Muscle layer of colon (tissue), 2 donors: Measurements from ENCODE around the gene PORCN.
A peak's percentile ranks its signal among the peaks of the same experiment; 100 is the strongest.

ENCODE experiments used
- H3K27ac ChIP-seq: one replicate; pipeline ENCODE4 v1.7.0; 2013; ENCODE audit warnings: low read depth, mild to moderate bottlenecking, low read length, moderate library complexity
- H3K27me3 ChIP-seq, 2 donors: one replicate each; pipeline ENCODE4 v1.7.0; 2013; ENCODE audit warnings: low read length in 2 of 2, mild to moderate bottlenecking in 2 of 2; ENCODE audit not compliant: insufficient read depth in 2 of 2, control insufficient read depth in 1 of 2
- H3K36me3 ChIP-seq: one replicate; pipeline ENCODE4 v1.7.0; 2013; ENCODE audit warnings: mild to moderate bottlenecking, low read length; ENCODE audit not compliant: insufficient read depth
- H3K4me1 ChIP-seq: one replicate; pipeline ENCODE4 v1.7.0; 2013; ENCODE audit warnings: mild to moderate bottlenecking, low read length; ENCODE audit not compliant: insufficient read depth
- H3K4me3 ChIP-seq, 2 donors: one replicate each; pipeline ENCODE4 v1.7.0; 2013; ENCODE audit warnings: low read length in 2 of 2, low read depth in 1 of 2, mild to moderate bottlenecking in 1 of 2, moderate library complexity in 1 of 2
- H3K9ac ChIP-seq: one replicate; pipeline ENCODE4 v1.7.0; 2013; ENCODE audit warnings: low read length
- H3K9me3 ChIP-seq: one replicate; pipeline ENCODE4 v1.7.0; 2013; ENCODE audit warnings: mild to moderate bottlenecking, low read length
- donor health status: abdominal sarcoma.
- donor health status: Adenocarcinoma of cecum.

The PORCN gene

GRCh38 chrX:48493890-48494364 is 14.9 kb upstream of the PORCN start:
- Histone ChIP-seq H3K27ac (no peak overlapping the region), H3K4me1 (no peaks in the 10 kb centered on the region), H3K9me3 (no peaks in the 10 kb centered on the region), H3K4me3 (no peak overlapping the region), H3K9ac (no peak overlapping the region), H3K36me3 (no peaks in the 10 kb centered on the region), H3K27me3 (peaks cover 0 to 6% of the 10 kb centered on the region in 2 donors)

- no peak overlapping the region for H3K9ac ChIP-seq
- no peak overlapping the region for H3K27ac ChIP-seq
- peaks cover 0 to 6% of the 10 kb centered on the region in 2 donors for H3K27me3 ChIP-seq
- H3K9me3 ChIP-seq: no peaks in the 10 kb centered on the region
- no peaks in the 10 kb centered on the region for H3K36me3 ChIP-seq
- no peaks in the 10 kb centered on the region for H3K4me1 ChIP-seq
- no peak overlapping the region for H3K4me3 ChIP-seq
Observed at GRCh38 chrX:48496660-48497059, 12.1 kb upstream of the PORCN start.

- H3K4me1 ChIP-seq: no peaks in the 10 kb centered on the region
- H3K27ac ChIP-seq: no peak overlapping the region
- H3K36me3 ChIP-seq: no peaks in the 10 kb centered on the region
- H3K4me3 ChIP-seq: no peak overlapping the region
- no peak overlapping the region for H3K9ac ChIP-seq
- H3K9me3 ChIP-seq: no peaks in the 10 kb centered on the region
- H3K27me3 ChIP-seq: peaks cover 0 to 6% of the 10 kb centered on the region in 2 donors
Observed at GRCh38 chrX:48497871-48498270, 10.9 kb upstream of the PORCN start.

GRCh38 chrX:48498374-48498809 is 10.4 kb upstream of the PORCN start:
- H3K4me3 ChIP-seq: no peak overlapping the region
- H3K9me3 ChIP-seq: no peaks in the 10 kb centered on the region
- H3K4me1 ChIP-seq: no peaks in the 10 kb centered on the region
- no peaks in the 10 kb centered on the region for H3K36me3 ChIP-seq
- H3K27ac ChIP-seq: no peak overlapping the region
- peaks cover 0 to 6% of the 10 kb centered on the region in 2 donors for H3K27me3 ChIP-seq
- H3K9ac ChIP-seq: no peak overlapping the region

GRCh38 chrX:48504261-48504660 is 4.5 kb upstream of the PORCN start:
- Histone ChIP-seq H3K9ac (no peak overlapping the region), H3K9me3 (no peaks in the 10 kb centered on the region), H3K27ac (no peak overlapping the region), H3K4me3 (no peak overlapping the region), H3K27me3 (peaks cover 0 to 6% of the 10 kb centered on the region in 2 donors), H3K36me3 (no peaks in the 10 kb centered on the region), H3K4me1 (no peaks in the 10 kb centered on the region)

- Histone ChIP-seq H3K27ac (no peak overlapping the region), H3K9ac (no peak overlapping the region), H3K4me1 (no peaks in the 10 kb centered on the region), H3K27me3 (peaks cover 0 to 7% of the 10 kb centered on the region in 2 donors), H3K4me3 (no peak overlapping the region), H3K36me3 (no peaks in the 10 kb centered on the region), H3K9me3 (no peaks in the 10 kb centered on the region)
Observed at GRCh38 chrX:48505481-48505880, 3.3 kb upstream of the PORCN start.

- no peaks in the 10 kb centered on the region for H3K36me3 ChIP-seq
- H3K9me3 ChIP-seq: no peaks in the 10 kb centered on the region
Observed at GRCh38 chrX:48507246-48507645, 1.5 kb upstream of the PORCN start.

GRCh38 chrX:48509245-48509590 is 426 bp downstream of the PORCN start:
- Histone ChIP-seq H3K27ac (peak overlapping the region; percentile 68), H3K4me1 (no peaks in the 10 kb centered on the region), H3K9me3 (no peaks in the 10 kb centered on the region), H3K9ac (peak overlapping the region; percentile 33), H3K27me3 (peaks cover 0 to 10% of the 10 kb centered on the region in 2 donors), H3K36me3 (no peaks in the 10 kb centered on the region), H3K4me3 (peak overlapping the region; percentile 71 to 81)

More at GRCh38 chrX:48507246-48507645, 1.5 kb upstream of the PORCN start:
- Histone ChIP-seq H3K4me3 (no peak overlapping the region), H3K27ac (no peak overlapping the region), H3K9ac (no peak overlapping the region), H3K4me1 (no peaks in the 10 kb centered on the region), H3K27me3 (peaks cover 0 to 7% of the 10 kb centered on the region in 2 donors)

- no peak overlapping the region for H3K27ac ChIP-seq
- H3K36me3 ChIP-seq: peaks cover 2% of the 10 kb centered on the region
- H3K4me3 ChIP-seq: peak overlapping the region; percentile 71 to 81
- peaks cover 0 to 14% of the 10 kb centered on the region in 2 donors for H3K27me3 ChIP-seq
- H3K9me3 ChIP-seq: no peaks in the 10 kb centered on the region
- H3K9ac ChIP-seq: peak overlapping the region; percentile 33
- H3K4me1 ChIP-seq: no peaks in the 10 kb centered on the region
Observed at GRCh38 chrX:48509619-48510018, 827 bp downstream of the PORCN start.

GRCh38 chrX:48511560-48511959 is 2.8 kb downstream of the PORCN start:
- Histone ChIP-seq H3K27me3 (peaks cover 0 to 17% of the 10 kb centered on the region in 2 donors), H3K9ac (no peak overlapping the region), H3K4me1 (no peaks in the 10 kb centered on the region), H3K9me3 (no peaks in the 10 kb centered on the region), H3K36me3 (peaks cover 13% of the 10 kb centered on the region), H3K4me3 (no peak overlapping the region), H3K27ac (no peak overlapping the region)

- no peak overlapping the region for H3K4me3 ChIP-seq
- peaks cover 0 to 17% of the 10 kb centered on the region in 2 donors for H3K27me3 ChIP-seq
- H3K27ac ChIP-seq: no peak overlapping the region
- H3K36me3 ChIP-seq: peaks cover 13% of the 10 kb centered on the region
- no peak overlapping the region for H3K9ac ChIP-seq
- H3K9me3 ChIP-seq: no peaks in the 10 kb centered on the region
- no peaks in the 10 kb centered on the region for H3K4me1 ChIP-seq
Observed at GRCh38 chrX:48512371-48512935, 3.7 kb downstream of the PORCN start.

GRCh38 chrX:48513670-48514069 is 4.9 kb downstream of the PORCN start:
- no peaks in the 10 kb centered on the region for H3K9me3 ChIP-seq
- peaks cover 13% of the 10 kb centered on the region for H3K36me3 ChIP-seq
- no peak overlapping the region for H3K9ac ChIP-seq
- peaks cover 0 to 17% of the 10 kb centered on the region in 2 donors for H3K27me3 ChIP-seq
- no peak overlapping the region for H3K27ac ChIP-seq
- no peak overlapping the region for H3K4me3 ChIP-seq
- no peaks in the 10 kb centered on the region for H3K4me1 ChIP-seq
